GM21381 (cell line): Measurements from ENCODE around the gene SPATA31C1.
"Not testable (repeated sequence)": the region's sequence is repeated elsewhere in the genome, so short reads cannot be mapped to it uniquely, and the experiment has no call there.

Experiments used
- ATAC-seq: cut with Tn5 transposase; IDR thresholded peaks from one replicate; pipeline ENCODE4 v1.9.1; 2021; ENCODE audit warnings: mild to moderate bottlenecking, moderate library complexity; ENCODE audit not compliant: unreplicated experiment

Gene SPATA31C1

GRCh38 chr9:87934444-87934843 lies 16.7 kb downstream of the SPATA31C1 start:
- ATAC-seq: not testable (repeated sequence)

- ATAC-seq: not testable (repeated sequence)
Measured at GRCh38 chr9:87937352-87937751, 19.6 kb downstream of the SPATA31C1 start.

- ATAC-seq: not testable (repeated sequence)
Measured at GRCh38 chr9:87937918-87938317, 20.2 kb downstream of the SPATA31C1 start.

- ATAC-seq: not testable (repeated sequence)
Measured at GRCh38 chr9:87938336-87938735, 20.6 kb downstream of the SPATA31C1 start.

GRCh38 chr9:87939096-87939495 lies 21.3 kb downstream of the SPATA31C1 start:
- ATAC-seq: not testable (repeated sequence)

- ATAC-seq: no peak
Measured at GRCh38 chr9:87944096-87944495, 26.3 kb downstream of the SPATA31C1 start.

GRCh38 chr9:87944682-87945081 lies 26.9 kb downstream of the SPATA31C1 start:
- no peak for ATAC-seq

GRCh38 chr9:87950296-87950695 lies 32.5 kb downstream of the SPATA31C1 start:
- ATAC-seq: no peak

- ATAC-seq: no peak
Measured at GRCh38 chr9:87950765-87951488, 33.2 kb downstream of the SPATA31C1 start.

- no peak for ATAC-seq
Measured at GRCh38 chr9:87954230-87954629, 36.5 kb downstream of the SPATA31C1 start.

GRCh38 chr9:87957839-87958238 lies 40.1 kb downstream of the SPATA31C1 start:
- no peak for ATAC-seq

GRCh38 chr9:87958591-87958990 lies 40.8 kb downstream of the SPATA31C1 start:
- no peak for ATAC-seq

- no peak for ATAC-seq
Measured at GRCh38 chr9:87959916-87960581, 42.3 kb downstream of the SPATA31C1 start.

GRCh38 chr9:87963770-87964169 lies 46.0 kb downstream of the SPATA31C1 start:
- no peak for ATAC-seq

GRCh38 chr9:87964826-87965225 lies 47.1 kb downstream of the SPATA31C1 start:
- ATAC-seq: no peak

- no peak for ATAC-seq
Measured at GRCh38 chr9:87968155-87968554, 50.4 kb downstream of the SPATA31C1 start.

GRCh38 chr9:87970602-87971001 lies 52.8 kb downstream of the SPATA31C1 start:
- ATAC-seq: no peak

- ATAC-seq: no peak
Measured at GRCh38 chr9:87973122-87973521, 55.4 kb downstream of the SPATA31C1 start.
